ENCODE results near the gene DYDC2.

Gene DYDC2

GRCh38 chr10:80372675-80373074 lies 16.1 kb downstream of the DYDC2 start:
- DNase-seq (ENCODE audit: low read depth), result no peak

GRCh38 chr10:80373502-80373901 lies 16.9 kb downstream of the DYDC2 start:
- no peak for DNase-seq (ENCODE audit: low read depth)

- DNase-seq (ENCODE audit: low read depth), result no peak
Measured at GRCh38 chr10:80379701-80380100, 23.1 kb downstream of the DYDC2 start.

GRCh38 chr10:80380185-80380584 lies 23.6 kb downstream of the DYDC2 start:
- no peak for DNase-seq (ENCODE audit: low read depth)

- no peak for DNase-seq (ENCODE audit: low read depth)
Measured at GRCh38 chr10:80382989-80383388, 26.4 kb downstream of the DYDC2 start.

- no peak for DNase-seq (ENCODE audit: low read depth)
Measured at GRCh38 chr10:80390740-80391139, 34.2 kb downstream of the DYDC2 start.

GRCh38 chr10:80392250-80392649 lies 35.7 kb downstream of the DYDC2 start:
- no peak for DNase-seq (ENCODE audit: low read depth)

- no peak for DNase-seq (ENCODE audit: low read depth)
Measured at GRCh38 chr10:80394358-80394916, 37.9 kb downstream of the DYDC2 start.

GRCh38 chr10:80397014-80397413 lies 40.4 kb downstream of the DYDC2 start:
- DNase-seq (ENCODE audit: low read depth), result no peak

- no peak for DNase-seq (ENCODE audit: low read depth)
Measured at GRCh38 chr10:80400136-80400804, 43.7 kb downstream of the DYDC2 start.

- DNase-seq (ENCODE audit: low read depth), result no peak
Measured at GRCh38 chr10:80405035-80405434, 48.5 kb downstream of the DYDC2 start.

- DNase-seq (ENCODE audit: low read depth), result no peak
Measured at GRCh38 chr10:80405626-80406025, 49.0 kb downstream of the DYDC2 start.

GRCh38 chr10:80406204-80406603 lies 49.6 kb downstream of the DYDC2 start:
- DNase-seq (ENCODE audit: low read depth), result no peak

- DNase-seq (ENCODE audit: low read depth), result peak; percentile 60
Measured at GRCh38 chr10:80407812-80408241, 51.2 kb downstream of the DYDC2 start.

GRCh38 chr10:80408242-80409101 lies 51.9 kb downstream of the DYDC2 start, which contains the start of gene PRXL2A:
PRXL2A (plus strand) TSS chr10:80408551; CDS start chr10:80420468, 11,917 bp downstream.
- DNase-seq (ENCODE audit: low read depth), result peak; percentile 84

- no peak for DNase-seq (ENCODE audit: low read depth)
Measured at GRCh38 chr10:80409121-80409520, 52.5 kb downstream of the DYDC2 start.

GRCh38 chr10:80410122-80410521 lies 53.5 kb downstream of the DYDC2 start:
- no peak for DNase-seq (ENCODE audit: low read depth)

- DNase-seq (ENCODE audit: low read depth), result no peak
Measured at GRCh38 chr10:80410578-80411145, 54.1 kb downstream of the DYDC2 start.

GRCh38 chr10:80411267-80411668 lies 54.7 kb downstream of the DYDC2 start:
- DNase-seq (ENCODE audit: low read depth), result no peak

GRCh38 chr10:80411681-80412220 lies 55.2 kb downstream of the DYDC2 start:
- no peak for DNase-seq (ENCODE audit: low read depth)

- DNase-seq (ENCODE audit: low read depth), result no peak
Measured at GRCh38 chr10:80412486-80412885, 55.9 kb downstream of the DYDC2 start.

- DNase-seq (ENCODE audit: low read depth), result no peak
Measured at GRCh38 chr10:80413271-80413996, 56.9 kb downstream of the DYDC2 start.
